Activated T-helper 1 cell treated with anti-CD3 and anti-CD28 coated beads, Interleukin-2, amount 50 U/mL, for 16 hours (primary cell): ENCODE data around the gene AFTPH.

Experiments
- DNase-seq, 2 donors: peaks; one replicate each; pipeline ENCODE4 v3.0.0-alpha.2; 2020; ENCODE audit warnings: low read depth in 1 of 2, low spot score in 1 of 2

AFTPH gene

DNA sequence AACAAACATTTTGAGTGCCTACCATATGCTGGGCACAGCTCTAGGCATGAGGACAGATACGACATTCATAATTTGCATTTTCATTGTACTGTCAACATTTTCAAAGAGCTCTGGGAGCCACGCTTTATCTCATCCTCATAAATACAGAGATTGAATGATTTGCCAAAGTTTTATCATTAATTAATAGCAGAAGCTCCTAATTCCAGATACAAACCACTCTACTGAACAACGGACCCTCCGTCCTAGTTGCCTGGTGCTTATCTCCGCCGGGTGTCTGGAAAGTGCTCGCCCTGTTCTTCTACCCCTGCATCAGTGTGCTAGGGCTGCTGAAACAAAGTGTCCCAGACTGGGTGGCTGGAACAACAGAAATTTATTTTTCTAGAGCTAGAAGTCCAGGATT, 105.7 kb downstream of the AFTPH start:
- DNase-seq = no peak

DNA sequence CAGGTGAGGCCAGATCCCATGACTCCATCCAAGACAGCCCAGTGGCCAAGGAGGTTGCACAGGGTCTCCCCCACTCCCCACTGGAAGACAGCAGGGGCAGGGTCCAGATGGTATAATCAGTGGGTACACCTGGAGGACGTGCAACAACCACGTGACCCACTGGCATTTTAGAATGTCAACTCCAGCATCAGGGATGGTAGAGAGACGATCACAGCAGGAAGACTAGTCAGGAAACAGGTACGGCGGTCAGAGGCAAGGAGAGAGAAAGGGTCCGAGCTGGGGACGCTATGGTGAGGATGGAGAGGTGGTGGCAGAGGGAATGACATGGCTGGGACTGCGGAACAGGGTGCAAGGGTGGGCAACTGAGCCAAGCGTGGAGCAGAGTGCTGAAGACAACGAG, 106.6 kb downstream of the AFTPH start:
- DNase-seq = no peak

DNA sequence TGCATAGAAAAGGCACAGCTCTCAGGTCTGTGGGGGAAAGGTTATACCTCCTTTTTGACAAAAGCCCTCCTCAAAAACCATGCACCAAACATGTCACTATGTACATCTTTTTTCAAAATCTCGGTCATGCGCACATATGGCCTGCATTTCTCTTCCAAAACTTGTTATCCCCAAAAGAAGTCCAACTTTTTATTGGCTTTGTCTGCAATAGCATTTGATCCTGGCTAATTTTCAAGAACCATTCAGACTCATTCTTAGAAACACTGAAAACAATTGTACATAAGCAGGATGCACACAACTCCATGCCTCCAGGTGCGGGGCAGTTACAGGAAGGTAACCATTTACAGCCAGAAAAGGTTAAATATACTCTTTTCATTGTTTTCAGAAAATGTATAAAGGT, 107.6 kb downstream of the AFTPH start:
- no peak for DNase-seq

DNA sequence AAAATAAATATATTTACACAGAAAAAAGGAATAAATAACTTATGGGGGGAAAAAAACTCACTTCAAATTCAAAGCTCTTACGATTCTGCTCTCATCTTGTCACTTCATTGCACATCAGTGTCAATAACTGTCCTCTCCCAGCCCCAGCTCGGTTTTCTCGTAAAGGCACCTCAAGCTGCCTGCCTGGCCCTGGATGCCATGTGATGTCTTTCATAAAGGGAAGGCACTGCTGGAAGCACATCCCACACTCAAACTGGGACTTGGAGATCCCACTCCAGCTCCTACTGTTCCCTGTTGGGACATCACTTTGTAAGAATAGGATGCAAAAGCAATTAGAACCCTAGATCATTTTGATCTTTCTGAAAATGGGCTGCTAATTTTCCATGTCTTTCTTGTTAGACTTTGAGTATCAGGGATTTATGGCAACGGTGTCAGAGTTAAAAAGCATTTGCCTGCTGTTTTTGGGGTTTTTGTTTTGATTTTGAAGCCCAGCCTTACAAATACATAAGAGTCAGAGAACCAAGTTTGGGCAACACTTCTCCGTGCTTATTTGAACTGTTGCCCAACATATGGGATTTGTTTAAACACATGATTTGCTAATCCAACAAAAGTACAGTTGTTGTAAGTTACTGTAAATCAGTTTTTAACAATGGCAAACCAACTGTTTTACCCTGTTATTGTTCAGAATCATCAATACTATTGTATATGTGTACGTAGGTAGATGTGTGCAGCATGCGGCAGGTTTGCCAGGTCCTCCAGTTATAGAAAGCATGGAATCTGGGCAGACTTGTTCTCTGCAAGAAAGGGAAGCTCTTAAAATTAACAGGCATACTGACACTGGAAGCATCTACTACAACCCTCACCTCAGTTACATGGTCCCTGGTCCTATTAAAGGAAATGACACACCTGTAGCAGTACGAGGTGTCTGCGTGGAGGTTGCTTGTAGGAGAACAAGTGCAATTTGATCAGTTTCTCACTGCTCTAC, 109.0 kb downstream of the AFTPH start:
- DNase-seq = no peak

DNA sequence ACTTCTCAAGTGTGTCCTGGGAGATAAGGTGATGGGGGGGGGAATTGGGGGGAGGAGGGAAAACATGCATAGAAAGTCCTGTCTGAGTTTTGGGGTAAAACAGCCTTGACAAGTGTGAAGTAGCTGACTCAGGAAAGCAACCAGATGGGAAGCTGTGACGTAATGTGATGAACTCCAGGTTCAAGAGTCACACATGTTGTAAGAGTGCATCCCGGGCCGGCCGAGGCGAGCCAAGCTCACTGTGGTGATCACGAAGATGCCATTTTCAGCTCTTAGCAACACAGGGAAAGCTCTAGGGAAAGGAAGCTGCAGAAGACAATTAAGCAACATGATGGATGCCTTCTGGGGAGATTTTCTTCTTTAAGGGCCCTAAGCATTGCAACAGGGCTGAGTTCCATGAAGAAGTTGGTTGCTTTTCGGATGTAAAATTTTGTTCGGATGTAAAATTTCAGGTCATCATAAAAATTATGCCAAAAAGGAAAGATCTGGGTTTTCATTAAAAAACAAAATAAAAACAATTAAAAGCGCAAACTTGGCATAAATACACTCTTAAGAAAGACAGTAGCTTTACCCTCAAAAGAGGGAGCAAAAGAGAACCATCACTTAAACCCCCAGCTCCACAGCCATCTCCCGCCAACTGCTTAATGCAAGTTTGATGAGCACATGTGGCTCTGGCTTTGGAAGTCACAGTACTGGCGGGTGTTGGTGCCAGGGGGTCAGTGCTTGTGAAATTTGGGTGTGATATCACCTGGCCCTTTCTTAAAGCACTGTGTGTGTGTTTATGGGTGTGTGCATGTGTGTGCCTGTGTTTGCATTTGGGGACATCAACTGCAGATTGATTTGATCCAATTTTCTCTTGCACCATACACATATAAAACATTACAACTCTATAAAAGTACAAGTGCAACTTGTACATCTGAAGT, 110.5 kb downstream of the AFTPH start:
- no peak for DNase-seq

DNA sequence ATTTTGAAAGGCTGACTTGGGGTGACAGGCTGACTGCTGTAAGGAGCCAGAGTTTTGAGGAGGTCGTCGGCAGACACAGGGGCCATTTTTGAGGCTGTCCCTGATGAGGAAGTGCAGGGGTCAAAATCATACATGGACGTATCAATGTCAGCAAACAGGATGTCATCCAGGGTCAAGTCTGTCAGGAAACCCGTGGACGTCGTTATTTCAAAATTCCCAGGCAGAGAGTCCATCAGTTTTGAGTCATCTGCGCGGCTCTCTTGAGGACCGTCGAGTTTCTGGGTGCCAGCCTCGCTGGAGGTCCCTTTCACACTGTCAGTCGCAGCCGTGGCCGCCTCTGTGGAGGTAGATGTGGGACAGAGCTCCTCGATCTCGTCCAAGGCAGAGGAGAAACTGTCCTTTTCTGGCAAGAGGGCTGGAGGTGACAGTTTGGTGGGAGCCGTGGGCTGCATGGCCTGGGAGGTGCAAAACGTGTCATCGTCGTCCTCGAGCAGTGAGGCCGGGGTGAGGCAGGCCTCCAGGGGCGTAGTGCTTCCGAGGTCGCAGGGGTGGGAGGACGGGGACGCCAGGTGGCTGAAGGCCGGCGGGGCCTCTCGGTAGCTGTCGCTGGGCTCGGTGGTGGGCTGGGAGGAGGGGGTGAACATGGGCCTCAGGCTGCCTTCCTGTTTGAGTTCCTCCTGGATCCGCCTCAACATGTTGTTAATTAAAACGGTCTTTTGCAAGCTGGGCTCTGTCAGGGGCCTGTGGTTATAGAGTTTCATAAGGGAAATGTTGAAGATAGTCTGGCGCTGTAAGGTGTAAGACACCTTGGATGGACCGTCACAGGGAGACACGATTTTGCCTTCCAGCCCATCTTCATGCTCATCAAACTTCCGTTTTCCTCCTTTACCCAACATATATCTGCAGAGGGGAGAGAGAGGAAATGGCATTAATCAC, 112.1 kb downstream of the AFTPH start:
- no peak for DNase-seq

DNA sequence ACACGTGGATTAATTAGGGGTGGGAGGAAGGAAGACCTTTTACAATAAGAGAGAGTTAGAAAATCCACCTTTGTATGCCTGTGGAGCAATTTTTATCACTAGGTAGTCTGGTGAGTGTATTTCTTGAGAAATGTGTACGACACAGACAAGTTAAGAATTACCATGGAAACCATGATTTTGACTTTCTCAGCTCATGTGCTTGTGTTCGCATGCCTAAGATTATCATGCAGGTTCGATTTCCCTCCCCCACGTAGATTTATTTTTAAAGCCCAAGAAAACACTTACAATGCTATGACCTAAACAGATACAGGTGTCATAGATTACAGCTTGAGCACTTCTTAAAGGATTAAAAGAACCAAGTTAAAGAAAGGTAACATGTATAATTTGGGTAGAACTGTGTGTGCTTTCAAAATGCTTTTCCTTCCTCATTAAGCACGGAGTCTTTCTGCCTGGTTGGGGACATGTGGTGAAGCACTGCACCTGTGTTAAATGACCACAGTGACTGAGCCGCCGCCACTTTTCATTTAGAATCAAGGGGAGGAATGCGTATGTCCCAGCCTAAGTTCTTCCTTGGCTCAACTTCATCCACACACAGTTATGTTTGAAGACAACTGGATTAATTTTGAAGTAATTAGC, 113.0 kb downstream of the AFTPH start:
- DNase-seq = no peak

DNA sequence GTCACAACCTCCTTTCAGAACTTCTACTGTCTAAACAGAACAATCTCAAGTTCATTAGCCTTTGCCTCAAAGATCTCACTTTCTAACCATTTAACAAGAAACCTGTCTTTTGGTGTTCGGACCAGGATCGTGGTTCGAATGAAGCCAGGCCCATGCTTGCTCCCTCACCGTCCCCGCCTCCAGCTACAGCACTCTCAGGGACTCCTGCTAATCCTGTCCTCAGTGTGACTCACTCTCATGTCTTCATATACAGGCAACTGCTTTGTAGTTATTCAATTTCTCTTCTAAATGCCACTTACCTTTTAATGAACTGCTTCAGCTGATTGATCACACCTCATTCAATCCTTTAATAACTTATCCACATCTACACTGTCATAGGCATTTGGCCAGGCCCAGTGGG, 113.8 kb downstream of the AFTPH start:
- no peak for DNase-seq

DNA sequence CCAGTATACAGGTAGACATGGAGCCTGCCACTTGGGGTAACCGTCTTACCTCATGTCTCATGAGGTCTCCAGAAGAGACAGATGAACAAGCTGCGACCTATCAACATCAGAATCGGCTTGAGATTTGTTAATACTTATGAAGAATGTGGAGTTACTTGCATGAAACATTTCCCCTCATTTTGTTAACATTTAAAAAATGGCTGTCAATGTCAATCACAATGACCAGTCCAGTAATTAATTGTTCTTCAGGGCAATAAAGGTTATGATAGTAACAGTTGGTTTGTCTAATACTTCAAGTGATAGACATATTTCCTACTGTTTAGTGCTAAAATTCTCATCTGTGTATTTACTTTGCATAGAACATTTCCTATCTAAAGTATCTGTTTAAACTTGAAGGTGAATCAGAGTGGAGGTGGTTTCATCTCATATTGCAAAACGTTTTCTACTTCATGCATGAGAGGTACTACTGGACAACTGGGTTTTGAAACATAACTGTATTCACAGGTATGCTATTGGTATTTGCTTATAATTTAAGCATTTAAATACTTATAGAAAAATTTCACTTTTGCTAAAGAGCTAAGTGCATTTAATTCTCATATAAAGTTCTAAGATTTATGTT, 114.5 kb downstream of the AFTPH start:
- no peak for DNase-seq

DNA sequence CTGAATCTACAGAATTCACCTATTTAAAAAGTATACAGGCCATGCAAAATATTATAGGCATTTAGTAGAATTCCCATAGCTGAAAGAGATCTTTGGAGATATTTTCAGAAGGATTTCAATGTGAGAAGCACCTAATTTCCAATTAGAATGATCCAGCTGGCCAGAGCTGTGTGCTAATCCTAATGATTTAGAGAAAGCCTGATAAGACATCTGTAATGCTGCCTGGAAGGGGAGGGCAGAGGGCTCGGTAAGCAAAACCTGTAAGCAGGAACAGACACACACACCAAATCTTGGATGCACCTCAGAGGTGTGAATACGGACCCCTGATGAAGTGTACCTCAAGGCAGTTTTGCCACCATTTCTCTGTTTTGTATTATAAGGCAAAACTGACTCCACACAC, 115.6 kb downstream of the AFTPH start:
- no peak for DNase-seq

DNA sequence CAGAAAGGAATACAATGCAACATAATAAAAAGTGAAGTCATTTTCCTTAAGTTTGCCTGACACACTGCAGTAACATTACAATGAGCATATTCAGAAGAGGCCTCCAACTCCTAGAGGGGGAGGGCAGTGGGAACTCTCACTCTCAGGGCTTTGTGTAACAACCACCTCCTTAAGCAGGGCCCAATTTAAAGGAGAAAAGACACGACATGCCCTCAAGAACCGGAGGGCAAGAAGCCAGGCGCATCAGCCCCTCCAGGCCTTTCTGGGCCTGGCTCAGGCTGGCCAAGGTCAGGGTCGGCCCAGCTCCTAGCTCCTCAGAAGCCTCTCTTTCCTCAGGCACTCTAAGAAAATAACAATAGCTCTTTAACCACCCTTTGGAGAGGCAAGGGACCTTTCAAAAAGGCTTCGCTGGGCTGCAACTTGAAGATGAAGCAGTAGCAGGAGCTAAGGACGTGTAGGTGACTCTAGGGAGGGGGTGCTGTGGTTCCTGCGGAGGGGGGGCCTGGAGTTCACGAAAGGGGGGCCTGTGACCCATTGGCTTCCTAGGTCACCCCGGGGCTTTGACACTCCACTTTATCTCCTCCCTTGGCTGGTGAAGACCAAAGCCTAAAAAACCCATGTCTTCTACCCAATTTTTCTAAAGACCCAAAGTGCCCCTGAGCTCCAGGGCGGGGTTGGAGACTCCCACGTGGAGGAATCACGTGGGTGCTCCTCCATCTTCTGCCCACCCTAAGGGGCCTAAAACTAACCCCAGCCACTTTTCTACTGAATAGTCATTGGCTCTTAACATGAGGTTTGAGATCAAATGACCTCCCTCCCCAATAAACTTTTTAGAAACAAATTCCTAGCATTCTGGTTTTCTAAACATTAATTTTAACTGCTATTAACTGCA, 116.3 kb downstream of the AFTPH start:
- no peak for DNase-seq

DNA sequence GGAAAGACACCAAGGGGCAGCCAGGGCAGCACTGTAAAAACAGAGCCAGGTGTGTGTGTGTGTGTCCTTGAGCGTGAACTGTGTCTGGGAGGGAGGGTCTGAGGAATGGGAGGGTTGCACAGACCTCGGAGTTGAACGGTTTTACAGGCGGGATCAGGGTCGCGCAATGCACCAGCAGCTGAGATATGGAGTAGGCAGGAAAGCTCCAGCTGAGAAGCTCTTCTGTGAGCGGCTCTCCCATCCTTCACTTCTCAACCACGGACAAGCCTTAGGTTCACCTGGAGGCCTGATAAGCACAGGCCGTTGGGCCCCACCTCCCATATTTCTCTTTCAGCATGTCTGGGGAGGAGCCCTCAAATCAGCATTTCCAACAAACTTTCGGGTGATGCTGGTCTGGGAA, 117.5 kb downstream of the AFTPH start:
- DNase-seq = no peak
